Smooth muscle cell (in vitro differentiated cells): ENCODE data around the gene TFAP2B. TPM values are rescaled to one million over a fixed set of nuclear protein-coding genes. Genes with fewer than 3 reads are reported as not detected.

Experiments used
- DNase-seq: peaks from one replicate; lab custom pipeline; 2025; ENCODE audit not compliant: unreplicated experiment; lab: John Stamatoyannopoulos, UW
- H2AFZ ChIP-seq: fragments of 200-600 bp; sonication (generic); 2 replicates; pipeline ENCODE4 v1.6.0; 2016; ENCODE audit warnings: antibody characterized with exemption, low read depth, mild to moderate bottlenecking
- H3F3A ChIP-seq: fragments of 200-600 bp; sonication (generic); 2 replicates; pipeline ENCODE4 v1.6.0; 2017; ENCODE audit warnings: antibody characterized with exemption, low read depth
- H3K27ac ChIP-seq: fragments of 200-600 bp; sonication (generic); 2 replicates; pipeline ENCODE4 v1.5.1; 2016; ENCODE audit warnings: low read depth, mild to moderate bottlenecking
- H3K27me3 ChIP-seq: fragments of 200-600 bp; sonication (generic); 2 replicates; pipeline ENCODE4 v1.6.1; 2016; ENCODE audit warnings: low read depth, mild to moderate bottlenecking
- H3K36me3 ChIP-seq: fragments of 200-600 bp; sonication (generic); 2 replicates; pipeline ENCODE4 v1.5.1; 2016; ENCODE audit warnings: low read depth
- H3K4me1 ChIP-seq: fragments of 200-600 bp; sonication (generic); 2 replicates; pipeline ENCODE4 v1.5.1; 2016; ENCODE audit warnings: low read depth
- H3K4me2 ChIP-seq: fragments of 200-600 bp; sonication (generic); 2 replicates; pipeline ENCODE4 v1.6.0; 2016; ENCODE audit warnings: mild to moderate bottlenecking
- H3K4me3 ChIP-seq: fragments of 200-600 bp; sonication (generic); 2 replicates; pipeline ENCODE4 v1.5.1; 2016; ENCODE audit warnings: mild to moderate bottlenecking
- H3K79me2 ChIP-seq: fragments of 200-600 bp; sonication (generic); 2 replicates; pipeline ENCODE4 v1.6.0; 2016; ENCODE audit warnings: low read depth, mild to moderate bottlenecking
- H3K9ac ChIP-seq: fragments of 200-600 bp; sonication (generic); 2 replicates; pipeline ENCODE4 v1.6.0; 2016; ENCODE audit warnings: low read depth
- H3K9me3 ChIP-seq: fragments of 200-600 bp; sonication (generic); replicated peaks from 2 replicates; pipeline ENCODE4 v1.5.1; 2016; ENCODE audit warnings: low read depth
- H4K20me1 ChIP-seq: fragments of 200-600 bp; sonication (generic); 2 replicates; pipeline ENCODE4 v1.6.0; 2016; ENCODE audit warnings: low read depth
- WGBS: methylation state at CpG from one replicate; pipeline ENCODE4 v1.1.7; 2016; ENCODE audit warnings: low lambda C conversion rate; 5-methylcytosine and 5-hydroxymethylcytosine counted together
- polyA plus RNA-seq: library from polyadenylated mRNA; unstranded; fragments of >200 nt; fragmentation: Nextera tagmentation; extraction: Ambion mirVana; gene quantifications from 2 replicates; pipeline ENCODE4 v1.2.1, GENCODE V29; 2016
- total RNA-seq: library from RNA; depleted of rRNA; stranded (reverse); fragments of >200 nt; gene quantifications from 2 replicates; pipeline ENCODE4 v1.2.3, GENCODE V29; 2014
- TF ChIP-seq, protein P1 (sequence below): fragments of 200-600 bp; sonication (generic); IDR thresholded peaks from 2 replicates; pipeline ENCODE4 v1.5.1; 2017; ENCODE audit warnings: borderline replicate concordance, mild to moderate bottlenecking, antibody characterized with exemption; ENCODE audit not compliant: insufficient read depth, poor library complexity, severe bottlenecking

TFAP2B gene
- total and polyA plus RNA-seq, 2 experiments from 2014 or later: not detected

DNA sequence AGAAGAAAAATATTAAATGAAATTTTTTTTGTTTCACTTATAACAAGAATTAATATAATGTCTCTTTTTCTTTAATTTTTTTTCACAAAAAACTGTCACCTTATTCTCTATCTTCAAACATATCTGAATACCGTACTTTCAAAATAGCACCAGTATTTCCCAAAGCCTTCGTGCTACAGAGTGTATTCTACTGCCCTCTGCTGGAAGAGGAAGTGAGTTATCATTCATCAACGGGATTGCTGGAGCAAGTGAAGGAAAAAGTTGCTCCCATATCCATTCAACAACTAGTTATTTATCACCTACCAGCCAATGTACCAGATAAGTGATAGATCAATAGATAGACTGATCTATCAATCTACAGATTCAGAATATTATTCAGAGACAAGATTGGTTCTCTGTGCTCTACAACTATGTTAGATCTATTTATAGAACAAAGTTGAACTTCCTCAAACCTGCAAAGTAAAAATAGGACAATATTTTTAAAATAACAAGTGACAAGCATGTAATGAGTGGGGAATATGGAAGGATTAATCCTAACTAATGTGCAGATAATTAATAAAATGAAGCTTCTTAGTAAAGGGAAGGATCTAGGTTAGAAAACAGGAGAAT, 26.7 kb upstream of the TFAP2B start:
- 7% methylated on average over 3 of the region's 3 CpGs for WGBS
- H3K9ac ChIP-seq: no peak overlapping the region
- H3F3A ChIP-seq: no peaks in the 10 kb centered on the region
- no peaks in the 10 kb centered on the region for H4K20me1 ChIP-seq
- no peak overlapping the region for H3K4me3 ChIP-seq
- H3K27me3 ChIP-seq: no peaks in the 10 kb centered on the region
- H3K9me3 ChIP-seq: no peaks in the 10 kb centered on the region
- no peaks in the 10 kb centered on the region for H3K4me1 ChIP-seq
- no peak overlapping the region for H3K27ac ChIP-seq
- no peaks in the 10 kb centered on the region for H3K79me2 ChIP-seq
- no peaks in the 10 kb centered on the region for H3K36me3 ChIP-seq
- H2AFZ ChIP-seq: no peak overlapping the region
- TF ChIP-seq, protein P1, sequence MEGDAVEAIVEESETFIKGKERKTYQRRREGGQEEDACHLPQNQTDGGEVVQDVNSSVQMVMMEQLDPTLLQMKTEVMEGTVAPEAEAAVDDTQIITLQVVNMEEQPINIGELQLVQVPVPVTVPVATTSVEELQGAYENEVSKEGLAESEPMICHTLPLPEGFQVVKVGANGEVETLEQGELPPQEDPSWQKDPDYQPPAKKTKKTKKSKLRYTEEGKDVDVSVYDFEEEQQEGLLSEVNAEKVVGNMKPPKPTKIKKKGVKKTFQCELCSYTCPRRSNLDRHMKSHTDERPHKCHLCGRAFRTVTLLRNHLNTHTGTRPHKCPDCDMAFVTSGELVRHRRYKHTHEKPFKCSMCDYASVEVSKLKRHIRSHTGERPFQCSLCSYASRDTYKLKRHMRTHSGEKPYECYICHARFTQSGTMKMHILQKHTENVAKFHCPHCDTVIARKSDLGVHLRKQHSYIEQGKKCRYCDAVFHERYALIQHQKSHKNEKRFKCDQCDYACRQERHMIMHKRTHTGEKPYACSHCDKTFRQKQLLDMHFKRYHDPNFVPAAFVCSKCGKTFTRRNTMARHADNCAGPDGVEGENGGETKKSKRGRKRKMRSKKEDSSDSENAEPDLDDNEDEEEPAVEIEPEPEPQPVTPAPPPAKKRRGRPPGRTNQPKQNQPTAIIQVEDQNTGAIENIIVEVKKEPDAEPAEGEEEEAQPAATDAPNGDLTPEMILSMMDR: peak; percentile 81
- no peak overlapping the region for H3K4me2 ChIP-seq
- DNase-seq: no peak

DNA sequence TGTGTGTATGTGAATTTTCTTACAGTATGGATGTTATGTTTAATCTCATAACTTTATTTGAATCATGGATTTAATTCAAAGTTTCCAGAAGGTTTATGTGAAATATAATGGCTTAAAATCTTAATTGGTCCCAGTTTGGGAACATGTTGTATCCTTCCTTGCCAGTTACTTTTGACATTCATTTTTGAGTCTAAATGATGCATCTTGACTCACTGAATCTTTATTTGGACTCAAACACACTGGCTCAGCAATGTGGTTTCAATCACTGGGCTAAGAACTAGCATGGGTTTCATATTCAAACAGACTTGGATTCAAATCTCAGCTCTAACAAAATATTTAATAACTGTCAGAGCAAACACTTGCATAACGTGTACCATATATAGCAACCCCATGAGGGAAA, 25.9 kb upstream of the TFAP2B start:
- Histone ChIP-seq H3K27me3 (peaks cover 3% of the 10 kb centered on the region), H3K27ac (no peak overlapping the region), H4K20me1 (no peaks in the 10 kb centered on the region), H3K79me2 (no peaks in the 10 kb centered on the region), H3K4me3 (no peak overlapping the region), H3K4me2 (no peak overlapping the region), H3K9me3 (no peaks in the 10 kb centered on the region), H3K4me1 (no peaks in the 10 kb centered on the region), H2AFZ (no peak overlapping the region), H3K36me3 (no peaks in the 10 kb centered on the region), H3K9ac (no peak overlapping the region), H3F3A (no peaks in the 10 kb centered on the region)
- TF ChIP-seq, protein P1: no peak
- WGBS: 63% methylated on average over 1 of the region's 1 CpG
- no peak for DNase-seq

DNA sequence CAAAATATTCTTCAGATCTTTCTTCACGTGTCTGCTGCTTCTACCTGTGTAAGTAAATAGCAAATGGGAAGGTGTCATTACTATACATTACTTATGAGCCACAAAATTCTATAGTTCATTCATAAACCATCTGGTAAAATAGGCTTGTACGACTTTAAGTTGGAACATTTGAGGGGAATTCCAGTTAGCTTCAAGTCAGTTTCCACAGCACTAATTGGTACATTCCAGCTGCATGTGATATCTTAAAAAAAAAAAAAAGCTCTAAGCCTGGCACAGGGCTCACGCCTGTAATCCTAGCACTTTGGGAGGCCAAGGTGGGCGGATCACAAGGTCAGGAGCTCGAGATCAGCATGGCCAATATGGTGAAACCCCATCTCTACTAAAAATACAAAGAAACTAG, 23.1 kb upstream of the TFAP2B start:
- Histone ChIP-seq H3K4me3 (no peak overlapping the region), H2AFZ (no peak overlapping the region), H3K27ac (no peak overlapping the region), H3K9me3 (no peaks in the 10 kb centered on the region), H3K79me2 (no peaks in the 10 kb centered on the region), H3K9ac (no peak overlapping the region), H3K4me2 (no peak overlapping the region), H3K27me3 (peaks cover 3% of the 10 kb centered on the region), H3K4me1 (no peaks in the 10 kb centered on the region), H4K20me1 (no peaks in the 10 kb centered on the region), H3K36me3 (no peaks in the 10 kb centered on the region), H3F3A (no peaks in the 10 kb centered on the region)
- TF ChIP-seq, protein P1: no peak
- 71% methylated on average over 5 of the region's 5 CpGs for WGBS
- no peak for DNase-seq

DNA sequence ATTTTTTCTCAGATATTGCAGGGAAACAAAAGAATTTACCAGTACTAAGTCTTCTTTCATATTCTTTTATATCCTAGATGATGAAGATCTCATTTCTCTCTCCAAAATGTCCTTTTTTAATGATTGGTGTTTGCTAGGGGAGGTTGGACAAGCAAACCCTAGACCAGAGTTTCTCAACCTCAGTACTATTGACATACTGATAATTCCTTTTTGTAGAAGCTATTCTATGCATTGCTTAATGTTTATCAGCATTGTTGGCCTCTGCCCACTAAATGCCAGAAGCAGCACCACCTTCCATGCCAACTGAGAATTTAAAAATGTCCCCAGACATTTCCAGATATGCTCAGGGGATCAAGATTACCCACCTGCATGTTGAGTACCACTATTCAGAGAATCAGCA, 14.4 kb upstream of the TFAP2B start:
- Histone ChIP-seq H3K27ac (no peak overlapping the region), H3K79me2 (no peaks in the 10 kb centered on the region), H2AFZ (no peak overlapping the region), H3K27me3 (peaks cover 5% of the 10 kb centered on the region), H4K20me1 (no peaks in the 10 kb centered on the region), H3F3A (no peaks in the 10 kb centered on the region), H3K9ac (no peak overlapping the region), H3K4me2 (no peak overlapping the region), H3K9me3 (no peaks in the 10 kb centered on the region), H3K4me3 (no peak overlapping the region), H3K4me1 (no peaks in the 10 kb centered on the region), H3K36me3 (no peaks in the 10 kb centered on the region)
- no peak for DNase-seq
- TF ChIP-seq, protein P1: no peak
